Peyer's patch (tissue), 4 donors: ENCODE measurements around the gene RNASEH1. TPM values are rescaled to one million over a fixed set of nuclear protein-coding genes. Genes with fewer than 3 reads are reported as not detected.
"Not testable (repeated sequence)": the region's sequence is repeated elsewhere in the genome, so short reads cannot be mapped to it uniquely, and the experiment has no call there.

ENCODE experiments used
- DNase-seq, 3 donors: peaks; one replicate each; pipeline ENCODE4 v3.0.0-alpha.2; 2017 to 2019
- H3K27ac ChIP-seq, 4 donors: fragments of 200-600 bp; sonication (generic); one replicate each; pipeline ENCODE4 v1.5.1; 2016 to 2019
- H3K27me3 ChIP-seq, 2 donors: fragments of 200-600 bp; sonication (generic); one replicate each; pipeline ENCODE4 v1.5.1; 2019
- H3K36me3 ChIP-seq, 3 donors: fragments of 200-600 bp; sonication (generic); one replicate each; pipeline ENCODE4 v1.5.1; 2016 to 2019
- H3K4me1 ChIP-seq, 4 donors: fragments of 200-600 bp; sonication (generic); one replicate each; pipeline ENCODE4 v1.5.1; 2016 to 2019
- H3K4me3 ChIP-seq, 4 donors: fragments of 200-600 bp; sonication (generic); 1 replicate in 3 of 4; 2 replicates in 1 of 4; pipeline ENCODE4 v1.5.1; 2016 to 2019; ENCODE audit warnings: mild to moderate bottlenecking in 1 of 4
- H3K9me3 ChIP-seq, 4 donors: fragments of 200-600 bp; sonication (generic); one replicate each; pipeline ENCODE4 v1.5.1; 2016 to 2019; ENCODE audit warnings: mild to moderate bottlenecking in 1 of 4
- CTCF ChIP-seq, 6 experiments: fragments of 450-650 bp in 4 of 6; fragments of 200-600 bp in 2 of 6; sonication (generic) in 1 of 6; IDR thresholded peaks; one replicate each; pipeline ENCODE4 v1.5.1; 2017 to 2019; ENCODE audit warnings: antibody characterized with exemption in 6 of 6, mild to moderate bottlenecking in 3 of 6, moderate library complexity in 1 of 6
- POLR2A ChIP-seq, 2 donors: fragments of 450-650 bp; IDR thresholded peaks; one replicate each; pipeline ENCODE4 v1.5.1; 2017; ENCODE audit warnings: antibody characterized with exemption in 2 of 2, mild to moderate bottlenecking in 2 of 2, moderate library complexity in 2 of 2
- total RNA-seq, 4 donors: library from RNA; depleted of rRNA; stranded (reverse); fragments of >200 nt; gene quantifications; one replicate each; pipeline ENCODE4 v1.1.0, GENCODE V29; 2016

The RNASEH1 gene
- total RNA-seq, 4 donors from 2014 or later, result 8.2 to 42.9 (median 14.8) TPM

- DNase-seq, result no peak
- H3K27me3 ChIP-seq, result no peaks in the 10 kb centered on the region
- H3K36me3 ChIP-seq, result peaks cover 0 to 30% (median 0%) of the 10 kb centered on the region in 3 donors
- no peak overlapping the region for H3K27ac ChIP-seq
- peaks cover 0 to 33% (median 0%) of the 10 kb centered on the region in 4 donors for H3K4me1 ChIP-seq
- no peak overlapping the region for H3K4me3 ChIP-seq
- TF ChIP-seq POLR2A (IDR thresholded peaks at IDR 0.05), result no peak
- no peaks in the 10 kb centered on the region for H3K9me3 ChIP-seq
Measured at GRCh38 chr2:3574155-3574554, 16.0 kb upstream of the RNASEH1 start.

- TF ChIP-seq CTCF (IDR thresholded peaks at IDR 0.05) (no peak), POLR2A (IDR thresholded peaks at IDR 0.05) (no peak)
- DNase-seq, result no peak
- no peaks in the 10 kb centered on the region for H3K9me3 ChIP-seq
- peaks cover 0 to 15% (median 0%) of the 10 kb centered on the region in 3 donors for H3K36me3 ChIP-seq
- no peak overlapping the region for H3K4me3 ChIP-seq
- no peak overlapping the region for H3K27ac ChIP-seq
- no peaks in the 10 kb centered on the region for H3K27me3 ChIP-seq
- peaks cover 0 to 17% (median 0%) of the 10 kb centered on the region in 4 donors for H3K4me1 ChIP-seq
Measured at GRCh38 chr2:3572620-3573019, 14.5 kb upstream of the RNASEH1 start.

GRCh38 chr2:3571284-3571683, 13.2 kb upstream of the RNASEH1 start:
- H3K27me3 ChIP-seq, result no peaks in the 10 kb centered on the region
- no peak for TF ChIP-seq POLR2A (IDR thresholded peaks at IDR 0.05)
- no peak for TF ChIP-seq CTCF (IDR thresholded peaks at IDR 0.05)
- H3K36me3 ChIP-seq, result peaks cover 0 to 1% (median 0%) of the 10 kb centered on the region in 3 donors
- peaks cover 0 to 4% (median 0%) of the 10 kb centered on the region in 4 donors for H3K4me1 ChIP-seq
- DNase-seq, result no peak
- no peaks in the 10 kb centered on the region for H3K9me3 ChIP-seq
- H3K27ac ChIP-seq, result no peak overlapping the region
- H3K4me3 ChIP-seq, result no peak overlapping the region

- H3K9me3 ChIP-seq, H3K4me1 ChIP-seq, H3K27me3 ChIP-seq, H3K4me3 ChIP-seq, H3K27ac ChIP-seq, DNase-seq, H3K36me3 ChIP-seq: not testable (repeated sequence)
Measured at GRCh38 chr2:3569656-3570055, 11.5 kb upstream of the RNASEH1 start.

- DNase-seq, result no peak
- Histone ChIP-seq H3K27ac (no peak overlapping the region), H3K4me3 (no peak overlapping the region), H3K9me3 (no peaks in the 10 kb centered on the region), H3K36me3 (no peaks in the 10 kb centered on the region), H3K4me1 (no peaks in the 10 kb centered on the region), H3K27me3 (no peaks in the 10 kb centered on the region)
- TF ChIP-seq CTCF (IDR thresholded peaks at IDR 0.05) (no peak), POLR2A (IDR thresholded peaks at IDR 0.05) (no peak)
Measured at GRCh38 chr2:3566806-3567205, 8.7 kb upstream of the RNASEH1 start.

- H3K4me3 ChIP-seq, result no peak overlapping the region
- no peak for TF ChIP-seq POLR2A (IDR thresholded peaks at IDR 0.05)
- no peak for TF ChIP-seq CTCF (IDR thresholded peaks at IDR 0.05)
Measured at GRCh38 chr2:3565117-3565516, 7.0 kb upstream of the RNASEH1 start.

GRCh38 chr2:3563521-3563976, 5.4 kb upstream of the RNASEH1 start:
- peak overlapping the region in 1 of 4 donors; percentile 4 for H3K4me3 ChIP-seq
- H3K9me3 ChIP-seq, result no peaks in the 10 kb centered on the region
- no peaks in the 10 kb centered on the region for H3K36me3 ChIP-seq
- no peaks in the 10 kb centered on the region for H3K27me3 ChIP-seq
- TF ChIP-seq CTCF (IDR thresholded peaks at IDR 0.05) (no peak), POLR2A (IDR thresholded peaks at IDR 0.05) (no peak)
- H3K27ac ChIP-seq, result peak overlapping the region in 2 of 4 donors; percentile 34 to 69
- peak in 2 of 3 donors; percentile 53 to 55 for DNase-seq
- H3K4me1 ChIP-seq, result peaks cover 0 to 7% (median 0%) of the 10 kb centered on the region in 4 donors

More at GRCh38 chr2:3565117-3565516, 7.0 kb upstream of the RNASEH1 start:
- no peaks in the 10 kb centered on the region for H3K36me3 ChIP-seq
- no peaks in the 10 kb centered on the region for H3K4me1 ChIP-seq
- no peak overlapping the region for H3K27ac ChIP-seq
- no peaks in the 10 kb centered on the region for H3K9me3 ChIP-seq
- no peaks in the 10 kb centered on the region for H3K27me3 ChIP-seq
- DNase-seq, result no peak
